Activated naive CD8-positive, alpha-beta T cell treated with anti-CD3 and anti-CD28 coated beads, Interleukin-2, amount 10 ng/mL, durations not matched to agents 7 days and 5 days (primary cell): ENCODE data around the gene SIGLEC5. TPM values are rescaled to one million over a fixed set of nuclear protein-coding genes. Genes with fewer than 3 reads are reported as not detected.

Experiments
- ATAC-seq: fragments of 150-1000 bp; cut with Tn5 transposase; one replicate; pipeline ENCODE4 v1.10.0; 2021; ENCODE audit warnings: low read depth, moderate library complexity
- POLR2A ChIA-PET: fragments of 350-600 bp; sonication (Branson Sonifier 250); formaldehyde crosslinking; loops from one replicate; lab custom pipeline; 2021; ENCODE audit warnings: antibody characterized with exemption; lab: Charles Lee
- DNase-seq: peaks from one replicate; pipeline ENCODE4 v3.0.0; 2021
- H3K27ac Mint-ChIP-seq: one replicate; pipeline ENCODE4 v1.8.0; 2022; ENCODE audit warnings: mild to moderate bottlenecking, mixed read lengths
- H3K27me3 Mint-ChIP-seq: one replicate; pipeline ENCODE4 v1.8.0; 2022; ENCODE audit warnings: mild to moderate bottlenecking, moderate library complexity, mixed read lengths
- H3K36me3 Mint-ChIP-seq: one replicate; pipeline ENCODE4 v1.8.0; 2021; ENCODE audit warnings: mild to moderate bottlenecking, mixed read lengths
- H3K4me1 Mint-ChIP-seq: one replicate; pipeline ENCODE4 v1.8.0; 2021; ENCODE audit warnings: mixed read lengths
- H3K4me3 Mint-ChIP-seq: one replicate; pipeline ENCODE4 v1.8.0; 2022; ENCODE audit warnings: mild to moderate bottlenecking, moderate library complexity, mixed read lengths
- H3K9me3 Mint-ChIP-seq: one replicate; pipeline ENCODE4 v1.8.0; 2021; ENCODE audit warnings: mixed read lengths
- total RNA-seq, 2 experiments: library from RNA; stranded (reverse); gene quantifications; one replicate each; pipeline ENCODE4 v1.2.3, GENCODE V29; 2021

SIGLEC5 gene
- total RNA-seq, 2 experiments from 2014 or later: not detected

DNA sequence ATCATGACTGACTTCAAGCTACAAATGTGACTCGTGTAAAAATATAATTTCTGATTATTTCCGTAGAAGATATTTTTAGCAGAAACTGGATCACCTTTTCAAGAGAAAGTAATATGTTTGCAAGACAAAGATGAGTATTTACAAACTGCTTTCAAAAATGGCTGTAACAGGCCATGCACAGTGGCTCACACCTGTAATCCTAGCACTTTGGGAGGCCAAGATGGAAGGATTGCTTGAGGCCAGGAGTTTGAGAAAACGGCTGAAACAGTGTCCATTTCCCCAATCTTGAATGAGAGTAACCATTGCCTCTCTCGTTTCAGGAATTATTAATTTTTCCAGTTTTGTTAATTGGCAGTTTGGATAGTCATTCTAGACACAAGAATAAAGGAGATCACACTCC, 62.6 kb downstream of the SIGLEC5 start:
- Mint-ChIP-seq H3K9me3 (peaks cover 1% of the 10 kb centered on the region), H3K27me3 (peaks cover 47% of the 10 kb centered on the region), H3K4me3 (no peak overlapping the region), H3K4me1 (peaks cover 20% of the 10 kb centered on the region), H3K36me3 (peaks cover 2% of the 10 kb centered on the region), H3K27ac (no peak overlapping the region)
- POLR2A ChIA-PET: no interaction called here
- no peak for ATAC-seq
- DNase-seq: no peak

DNA sequence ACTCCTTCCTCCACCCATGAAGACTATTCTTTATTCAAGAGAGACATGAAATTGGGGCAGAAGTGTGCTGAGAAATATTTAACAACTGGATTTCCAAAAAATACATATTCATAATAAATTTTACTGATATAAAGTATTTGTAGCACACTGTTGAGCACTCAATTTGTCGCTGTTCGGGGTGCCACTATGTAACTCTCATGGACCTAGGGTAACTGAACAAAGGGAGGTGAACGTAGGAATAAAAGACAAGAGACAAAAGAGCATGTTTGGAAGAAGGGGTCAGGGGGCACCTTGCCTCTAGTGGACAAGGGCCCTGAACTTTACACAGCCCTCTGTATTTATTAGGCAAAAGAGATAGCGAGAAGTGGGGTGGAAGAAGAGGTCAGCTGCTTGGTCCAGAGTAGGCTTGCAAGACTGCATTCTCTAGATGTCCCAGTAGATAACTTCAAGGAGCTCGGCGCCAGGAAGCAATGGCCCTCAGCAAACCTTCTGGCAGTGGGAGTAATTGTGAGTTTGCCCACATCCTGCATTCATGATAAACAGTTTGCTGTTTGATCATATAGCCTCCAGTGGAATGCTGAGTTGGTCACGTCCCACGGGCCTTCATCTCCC, 63.6 kb downstream of the SIGLEC5 start:
- no peak overlapping the region for H3K4me3 Mint-ChIP-seq
- no peak for DNase-seq
- peaks cover 1% of the 10 kb centered on the region for H3K9me3 Mint-ChIP-seq
- peaks cover 2% of the 10 kb centered on the region for H3K36me3 Mint-ChIP-seq
- H3K4me1 Mint-ChIP-seq: peaks cover 14% of the 10 kb centered on the region
- peaks cover 49% of the 10 kb centered on the region for H3K27me3 Mint-ChIP-seq
- POLR2A ChIA-PET: no interaction called here
- H3K27ac Mint-ChIP-seq: no peak overlapping the region
- ATAC-seq: no peak

DNA sequence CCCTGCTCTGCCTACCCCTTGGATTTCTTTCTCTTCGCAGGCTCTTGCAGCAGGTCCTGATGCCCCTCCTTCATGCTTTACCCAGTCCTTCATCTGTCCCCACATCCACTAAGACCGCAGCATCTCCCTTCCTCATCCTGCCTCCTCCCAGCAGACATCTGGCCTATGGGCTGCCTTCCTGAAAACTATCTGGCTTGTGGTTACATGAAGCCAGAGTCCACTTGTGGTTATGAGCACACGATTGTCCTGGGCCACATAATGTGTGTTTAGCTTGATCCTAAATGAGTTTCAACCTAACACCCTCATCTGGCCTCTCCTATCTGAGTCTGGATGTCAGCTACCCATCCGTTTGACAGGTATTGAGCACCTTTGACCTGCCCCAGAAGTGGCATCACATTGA, 64.6 kb downstream of the SIGLEC5 start:
- Mint-ChIP-seq H3K27me3 (peaks cover 53% of the 10 kb centered on the region), H3K36me3 (no peaks in the 10 kb centered on the region), H3K9me3 (peaks cover 1% of the 10 kb centered on the region), H3K4me3 (no peak overlapping the region), H3K27ac (no peak overlapping the region), H3K4me1 (peaks cover 9% of the 10 kb centered on the region)
- DNase-seq: no peak
- POLR2A ChIA-PET: no interaction called here
- no peak for ATAC-seq

DNA sequence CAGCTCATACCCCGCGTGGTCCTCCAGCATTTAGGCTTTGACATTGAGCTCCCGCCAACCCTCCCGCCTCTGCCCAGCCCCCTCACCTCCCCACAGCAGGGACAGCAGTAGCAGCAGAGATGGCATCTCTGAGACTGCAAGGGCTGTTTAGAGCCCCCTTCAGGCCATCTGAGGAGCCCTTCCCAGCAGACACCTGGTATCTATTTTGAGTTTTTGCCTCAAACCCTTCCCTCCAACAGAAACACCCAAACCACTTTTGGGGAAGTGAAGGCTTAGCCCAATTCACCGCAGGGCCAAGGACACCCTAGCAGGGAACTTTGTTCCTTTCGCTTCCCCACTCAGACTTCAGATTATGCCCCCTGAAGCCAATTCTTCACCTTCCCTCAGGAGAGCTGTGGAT, 65.4 kb downstream of the SIGLEC5 start:
- Mint-ChIP-seq H3K27me3 (peaks cover 52% of the 10 kb centered on the region), H3K9me3 (peaks cover 1% of the 10 kb centered on the region), H3K36me3 (no peaks in the 10 kb centered on the region), H3K4me3 (no peak overlapping the region), H3K4me1 (peaks cover 6% of the 10 kb centered on the region), H3K27ac (no peak overlapping the region)
- ATAC-seq (no peak), DNase-seq (no peak)
- POLR2A ChIA-PET: no interaction called here

Other genes starting within 250 kb of the SIGLEC5 start
- gene LIM2, start 242.4 kb downstream of the SIGLEC5 start, total RNA-seq: not detected
- not detected for gene C19orf84, start 239.8 kb downstream of the SIGLEC5 start, total RNA-seq
- under 1 TPM; 0.91 to 0.96 TPM for gene SIGLEC10, start 212.8 kb downstream of the SIGLEC5 start, total RNA-seq
- gene SIGLEC8, start 171.9 kb downstream of the SIGLEC5 start, total RNA-seq: not detected
- gene CEACAM18, start 151.9 kb downstream of the SIGLEC5 start, total RNA-seq: not detected
- 1 to 10 TPM; 3.7 to 5.3 TPM for gene SIGLEC12, start 128.6 kb downstream of the SIGLEC5 start, total RNA-seq
- gene SIGLEC6, start 98.7 kb downstream of the SIGLEC5 start, total RNA-seq: not detected
- gene ZNF175, start 59.1 kb downstream of the SIGLEC5 start, total RNA-seq: 10 to 100 TPM in 1 of 2 experiments, 1 to 10 TPM in 1; 9.5 to 15.6 TPM
- under 1 TPM; 0.33 to 0.57 TPM for gene SIGLEC14, start 16.4 kb upstream of the SIGLEC5 start, total RNA-seq
- 1 to 10 TPM; 4.8 TPM for gene SPACA6, start 62.9 kb upstream of the SIGLEC5 start, total RNA-seq
- gene HAS1, start 93.6 kb upstream of the SIGLEC5 start, total RNA-seq: not detected
- not detected for gene FPR1, start 121.5 kb upstream of the SIGLEC5 start, total RNA-seq
- gene FPR2, start 130.8 kb upstream of the SIGLEC5 start, total RNA-seq: not detected
- 1 to 10 TPM; 1.8 to 2.5 TPM for gene FPR3, start 164.8 kb upstream of the SIGLEC5 start, total RNA-seq